A549 (cell line): Measurements from ENCODE around the gene TMEM217.

Source experiments
- BHLHE40 ChIP-seq: IDR thresholded peaks from 2 replicates; pipeline ENCODE4 v1.6.1; 2012; ENCODE audit warnings: low read depth, low read length, inconsistent platforms
- CHD4 ChIP-seq: fragments of 200-600 bp; sonication (generic); IDR thresholded peaks from 2 replicates; pipeline ENCODE4 v1.6.1; 2016; ENCODE audit warnings: antibody characterized with exemption, mild to moderate bottlenecking, borderline replicate concordance
- CTCF ChIP-seq: fragments of >200 bp; sonication (Bioruptor Twin); formaldehyde crosslinking; IDR thresholded peaks from 3 replicates; pipeline ENCODE4 v1.5.1; 2016
- FOSB ChIP-seq: fragments of 250-450 bp; sonication (Bioruptor Pico); IDR thresholded peaks from 2 replicates; pipeline ENCODE4 v1.5.0; 2020; ENCODE audit warnings: mild to moderate bottlenecking, moderate library complexity
- JUN ChIP-seq, 2 experiments: fragments of >200 bp; sonication (Bioruptor Twin); formaldehyde crosslinking; IDR thresholded peaks; 2 replicates in 1 of 2; 3 replicates in 1 of 2; pipeline ENCODE4 v1.6.1; 2016 to 2017
- MAX ChIP-seq: IDR thresholded peaks from 2 replicates; pipeline ENCODE4 v1.6.1; 2012
- PBX3 ChIP-seq: IDR thresholded peaks from 2 replicates; pipeline ENCODE4 v1.6.1; 2012
- POLR2A ChIP-seq: IDR thresholded peaks from 2 replicates; pipeline ENCODE4 v1.6.1; 2012; ENCODE audit warnings: mild to moderate bottlenecking, low read length
- SMC3 ChIP-seq: fragments of >200 bp; sonication (Bioruptor Twin); formaldehyde crosslinking; IDR thresholded peaks from 3 replicates; pipeline ENCODE4 v1.6.1; 2018; ENCODE audit warnings: inconsistent platforms

GRCh38 chr6:37187321-37188022, 70.5 kb downstream of the TMEM217 start:
- no peak for TF ChIP-seq BHLHE40
- no peak for TF ChIP-seq POLR2A
- TF ChIP-seq CTCF = no peak
- TF ChIP-seq JUN (IDR thresholded peaks at IDR 0.05) = no peak
- TF ChIP-seq CHD4 = no peak
- no peak for TF ChIP-seq MAX
- no peak for TF ChIP-seq PBX3
- no peak for TF ChIP-seq SMC3
- no peak for TF ChIP-seq FOSB (CRISPR knock-in tag)
